Esophagus muscularis mucosa (tissue), 4 donors: ENCODE measurements around the gene ULK3.

ENCODE experiments used
- EP300 ChIP-seq: sonication (generic); formaldehyde crosslinking; IDR thresholded peaks from one replicate; pipeline ENCODE4 v1.6.1; 2017; ENCODE audit warnings: antibody characterized with exemption
- POLR2A ChIP-seq: fragments of 450-650 bp; IDR thresholded peaks from one replicate; pipeline ENCODE4 v1.6.1; 2017; ENCODE audit warnings: antibody characterized with exemption, moderate library complexity, mild to moderate bottlenecking, low read depth
- POLR2AphosphoS5 ChIP-seq, 2 donors: sonication (generic); formaldehyde crosslinking; IDR thresholded peaks; one replicate each; pipeline ENCODE4 v1.6.1; 2017; ENCODE audit warnings: antibody characterized with exemption in 2 of 2
- TF ChIP-seq, protein P1 (sequence below), 3 experiments: fragments of 200-600 bp in 2 of 3; fragments of 450-650 bp in 1 of 3; sonication (generic) in 2 of 3; IDR thresholded peaks; one replicate each; pipeline ENCODE4 v1.5.1; 2017 to 2019; ENCODE audit warnings: antibody characterized with exemption in 3 of 3, mild to moderate bottlenecking in 2 of 3, moderate library complexity in 1 of 3

DNA sequence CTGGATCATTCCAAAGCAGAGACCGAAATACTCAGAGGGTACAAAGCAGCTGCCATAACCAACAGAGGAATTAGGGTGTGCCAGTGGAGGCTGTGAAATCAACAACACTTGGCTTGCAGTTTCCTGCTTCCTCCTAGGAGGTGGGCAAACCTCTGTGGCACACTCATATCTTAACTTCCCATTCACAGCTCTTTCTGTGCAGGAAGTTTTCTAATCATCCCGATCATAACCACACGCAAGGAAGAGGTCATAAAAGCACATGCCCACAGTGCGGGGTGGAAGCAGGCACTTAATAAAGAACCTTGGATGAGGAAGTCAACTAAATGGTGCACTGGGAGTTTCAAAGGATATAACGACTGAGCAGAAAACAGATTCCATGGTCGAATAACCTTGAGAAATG lies 25.1 kb upstream of the ULK3 start:
- TF ChIP-seq, protein P1, sequence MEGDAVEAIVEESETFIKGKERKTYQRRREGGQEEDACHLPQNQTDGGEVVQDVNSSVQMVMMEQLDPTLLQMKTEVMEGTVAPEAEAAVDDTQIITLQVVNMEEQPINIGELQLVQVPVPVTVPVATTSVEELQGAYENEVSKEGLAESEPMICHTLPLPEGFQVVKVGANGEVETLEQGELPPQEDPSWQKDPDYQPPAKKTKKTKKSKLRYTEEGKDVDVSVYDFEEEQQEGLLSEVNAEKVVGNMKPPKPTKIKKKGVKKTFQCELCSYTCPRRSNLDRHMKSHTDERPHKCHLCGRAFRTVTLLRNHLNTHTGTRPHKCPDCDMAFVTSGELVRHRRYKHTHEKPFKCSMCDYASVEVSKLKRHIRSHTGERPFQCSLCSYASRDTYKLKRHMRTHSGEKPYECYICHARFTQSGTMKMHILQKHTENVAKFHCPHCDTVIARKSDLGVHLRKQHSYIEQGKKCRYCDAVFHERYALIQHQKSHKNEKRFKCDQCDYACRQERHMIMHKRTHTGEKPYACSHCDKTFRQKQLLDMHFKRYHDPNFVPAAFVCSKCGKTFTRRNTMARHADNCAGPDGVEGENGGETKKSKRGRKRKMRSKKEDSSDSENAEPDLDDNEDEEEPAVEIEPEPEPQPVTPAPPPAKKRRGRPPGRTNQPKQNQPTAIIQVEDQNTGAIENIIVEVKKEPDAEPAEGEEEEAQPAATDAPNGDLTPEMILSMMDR (IDR thresholded peaks at IDR 0.05), result no peak
- TF ChIP-seq POLR2A (no peak), POLR2AphosphoS5 (IDR thresholded peaks at IDR 0.05) (peak; percentile 22 to 28), EP300 (no peak)
